ENCODE data around the gene RNF113B. TPM values are rescaled to one million over a fixed set of nuclear protein-coding genes. Genes with fewer than 3 reads are reported as not detected.

Gene RNF113B
- total RNA-seq, 6 experiments from 2014 or later, result not detected

DNA sequence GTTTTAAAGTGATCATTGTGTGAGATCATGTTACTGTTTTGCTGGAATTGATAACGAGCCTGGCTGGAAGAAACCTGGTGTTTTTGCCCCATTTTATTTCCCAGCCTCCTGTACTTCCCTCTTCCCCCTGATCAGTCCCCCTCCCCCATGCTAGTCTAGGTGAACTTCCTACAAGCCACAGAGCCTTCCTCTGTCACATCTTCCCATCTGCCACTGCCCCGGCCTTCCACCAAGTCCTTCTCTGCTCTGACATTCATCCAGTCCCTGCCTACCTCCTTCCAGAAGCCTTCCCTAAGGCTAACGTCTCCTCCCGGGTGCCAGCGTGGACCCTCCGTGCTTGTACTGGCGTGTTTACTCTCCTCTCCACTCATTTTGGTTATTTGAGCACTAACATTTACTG lies 19.9 kb downstream of the RNF113B start:
- Mint-ChIP-seq H3K36me3 (ENCODE audit: low read depth) (peaks cover 34% of the 10 kb centered on the region), H3K4me1 (ENCODE audit: low read depth) (peaks cover 63% of the 10 kb centered on the region), H3K4me3 (no peak overlapping the region), H3K27me3 (ENCODE audit: insufficient read depth) (no peaks in the 10 kb centered on the region), H3K27ac (peak overlapping the region; percentile 62), H3K9me3 (no peaks in the 10 kb centered on the region)
- no peak for DNase-seq
- TF ChIP-seq, protein P1, sequence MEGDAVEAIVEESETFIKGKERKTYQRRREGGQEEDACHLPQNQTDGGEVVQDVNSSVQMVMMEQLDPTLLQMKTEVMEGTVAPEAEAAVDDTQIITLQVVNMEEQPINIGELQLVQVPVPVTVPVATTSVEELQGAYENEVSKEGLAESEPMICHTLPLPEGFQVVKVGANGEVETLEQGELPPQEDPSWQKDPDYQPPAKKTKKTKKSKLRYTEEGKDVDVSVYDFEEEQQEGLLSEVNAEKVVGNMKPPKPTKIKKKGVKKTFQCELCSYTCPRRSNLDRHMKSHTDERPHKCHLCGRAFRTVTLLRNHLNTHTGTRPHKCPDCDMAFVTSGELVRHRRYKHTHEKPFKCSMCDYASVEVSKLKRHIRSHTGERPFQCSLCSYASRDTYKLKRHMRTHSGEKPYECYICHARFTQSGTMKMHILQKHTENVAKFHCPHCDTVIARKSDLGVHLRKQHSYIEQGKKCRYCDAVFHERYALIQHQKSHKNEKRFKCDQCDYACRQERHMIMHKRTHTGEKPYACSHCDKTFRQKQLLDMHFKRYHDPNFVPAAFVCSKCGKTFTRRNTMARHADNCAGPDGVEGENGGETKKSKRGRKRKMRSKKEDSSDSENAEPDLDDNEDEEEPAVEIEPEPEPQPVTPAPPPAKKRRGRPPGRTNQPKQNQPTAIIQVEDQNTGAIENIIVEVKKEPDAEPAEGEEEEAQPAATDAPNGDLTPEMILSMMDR (IDR thresholded peaks at IDR 0.05), result no peak

DNA sequence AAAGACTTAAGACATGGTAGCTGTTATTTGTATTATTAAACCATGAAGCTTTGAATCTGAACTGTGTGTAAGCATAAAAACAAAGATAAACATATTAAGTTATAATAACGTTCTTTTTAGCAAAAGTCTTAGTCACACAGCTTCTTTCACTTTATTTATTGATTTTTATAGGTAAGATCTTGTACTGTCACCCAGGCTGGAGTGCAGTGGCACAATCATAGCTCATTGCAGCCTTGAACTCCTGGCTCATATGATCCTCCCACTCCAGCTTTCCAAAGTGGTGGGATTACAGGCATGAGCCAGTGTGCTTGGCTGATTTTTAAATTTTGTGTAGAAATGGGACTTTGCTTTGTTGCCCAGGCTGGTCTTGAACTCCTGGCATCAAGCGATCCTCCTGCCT lies 20.8 kb downstream of the RNF113B start:
- H3K9me3 Mint-ChIP-seq, result no peaks in the 10 kb centered on the region
- TF ChIP-seq, protein P1 (IDR thresholded peaks at IDR 0.05), result no peak
- H3K36me3 Mint-ChIP-seq (ENCODE audit: low read depth), result peaks cover 25% of the 10 kb centered on the region
- no peak for DNase-seq
- H3K27ac Mint-ChIP-seq, result no peak overlapping the region
- H3K4me1 Mint-ChIP-seq (ENCODE audit: low read depth), result peaks cover 63% of the 10 kb centered on the region
- no peaks in the 10 kb centered on the region for H3K27me3 Mint-ChIP-seq (ENCODE audit: insufficient read depth)
- H3K4me3 Mint-ChIP-seq, result no peak overlapping the region

DNA sequence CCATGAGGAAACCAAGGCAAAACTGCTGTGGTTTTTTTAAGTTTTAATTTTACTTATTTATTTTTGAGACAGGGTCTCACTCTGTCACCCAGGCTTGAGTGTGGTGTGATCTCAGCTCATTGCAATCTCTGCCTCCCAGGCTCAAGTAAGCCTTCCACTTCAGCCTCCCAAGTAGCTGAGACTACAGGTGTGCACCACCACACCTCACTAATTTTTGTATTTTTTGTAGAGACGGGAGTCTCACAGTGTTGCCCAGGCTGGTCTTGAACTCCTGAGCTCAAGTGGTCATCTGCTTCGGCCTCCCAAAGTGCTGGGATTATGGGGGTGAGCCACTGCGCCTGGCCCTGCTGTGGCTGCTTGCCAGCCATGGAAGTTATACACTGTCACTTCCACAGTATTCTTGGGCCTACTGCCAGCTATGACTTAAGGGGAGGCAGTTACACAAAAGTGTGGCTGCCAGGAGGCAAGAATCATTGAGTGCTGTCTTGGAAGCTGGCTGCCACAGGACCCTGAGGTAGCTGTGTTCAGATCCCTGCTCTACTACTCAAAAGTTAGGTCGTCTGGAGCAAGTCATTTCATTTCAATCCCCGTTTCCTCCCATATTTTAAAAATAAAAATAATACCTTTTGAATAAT lies 21.5 kb downstream of the RNF113B start:
- Mint-ChIP-seq H3K27me3 (ENCODE audit: insufficient read depth) (no peaks in the 10 kb centered on the region), H3K27ac (peak overlapping the region; percentile 53; the same call in 1 of the 2 replicates), H3K9me3 (no peaks in the 10 kb centered on the region), H3K4me1 (ENCODE audit: low read depth) (peaks cover 67% of the 10 kb centered on the region), H3K36me3 (ENCODE audit: low read depth) (peaks cover 20% of the 10 kb centered on the region), H3K4me3 (no peak overlapping the region)
- peak; percentile 74 for DNase-seq
- TF ChIP-seq, protein P1 (IDR thresholded peaks at IDR 0.05), result no peak

DNA sequence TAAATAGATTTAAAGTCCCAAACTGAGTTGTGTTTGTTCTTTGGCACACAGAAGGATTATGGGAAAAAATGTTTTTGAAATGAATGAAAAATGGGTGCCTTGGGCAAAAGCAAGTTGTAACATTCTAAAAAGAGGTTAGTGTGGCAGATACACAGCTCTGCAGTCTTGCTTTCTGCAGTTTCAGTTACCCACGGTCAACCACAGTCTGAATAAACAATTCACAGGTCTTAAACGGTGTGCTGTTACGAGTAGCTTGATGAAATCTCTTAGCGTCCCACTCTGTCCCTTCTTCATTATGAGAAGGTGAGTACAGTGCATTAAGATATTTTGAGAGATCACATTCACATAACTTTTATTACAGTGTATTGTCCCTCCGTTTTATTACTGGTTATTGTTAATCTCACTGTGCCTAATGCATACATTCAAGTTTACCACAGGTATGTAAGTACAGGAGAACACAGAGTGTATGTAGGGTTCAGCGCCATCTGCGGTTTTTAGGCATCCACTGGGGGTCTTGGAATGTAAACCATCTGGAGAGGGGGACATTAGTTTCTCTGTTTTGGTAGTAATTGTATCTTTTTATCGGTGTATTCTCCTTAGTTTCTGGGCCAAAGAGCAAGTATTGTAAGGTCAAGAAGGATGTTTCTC lies 26.1 kb downstream of the RNF113B start:
- Mint-ChIP-seq H3K9me3 (no peaks in the 10 kb centered on the region), H3K4me3 (no peak overlapping the region), H3K27me3 (ENCODE audit: insufficient read depth) (no peaks in the 10 kb centered on the region; the same call in 1 of the 2 replicates), H3K4me1 (ENCODE audit: low read depth) (peaks cover 72% of the 10 kb centered on the region), H3K36me3 (ENCODE audit: low read depth) (peaks cover 20% of the 10 kb centered on the region), H3K27ac (no peak overlapping the region)
- TF ChIP-seq, protein P1 (IDR thresholded peaks at IDR 0.05), result no peak
- no peak for DNase-seq

DNA sequence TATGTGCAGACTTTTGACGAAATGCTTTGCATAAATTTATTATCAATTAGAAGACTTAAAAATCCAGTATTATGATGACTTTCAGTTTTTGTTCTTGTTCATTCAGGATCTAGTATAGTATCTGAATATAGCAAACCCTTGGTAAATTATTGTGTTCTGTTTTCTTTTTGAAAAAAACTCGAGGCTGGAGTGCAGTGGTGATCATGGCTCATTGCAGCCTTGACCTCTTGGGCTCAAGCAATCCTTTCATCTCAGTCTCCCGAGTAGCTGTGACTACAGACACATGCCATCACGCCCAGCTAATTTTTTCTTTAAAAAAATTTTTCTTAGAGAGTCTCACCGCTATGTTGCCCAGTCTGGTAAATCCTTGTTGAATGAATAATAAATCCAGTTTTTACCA lies 29.5 kb downstream of the RNF113B start:
- peaks cover 65% of the 10 kb centered on the region for H3K4me1 Mint-ChIP-seq (ENCODE audit: low read depth)
- H3K27me3 Mint-ChIP-seq (ENCODE audit: insufficient read depth), result no peaks in the 10 kb centered on the region; the same call in 1 of the 2 replicates
- H3K9me3 Mint-ChIP-seq, result no peaks in the 10 kb centered on the region
- TF ChIP-seq, protein P1 (IDR thresholded peaks at IDR 0.05), result peak; percentile 25; the same call in 1 of the 2 replicates
- no peak overlapping the region; the same call in 1 of the 2 replicates for H3K4me3 Mint-ChIP-seq
- no peak overlapping the region; the same call in 1 of the 2 replicates for H3K27ac Mint-ChIP-seq
- H3K36me3 Mint-ChIP-seq (ENCODE audit: low read depth), result peaks cover 12% of the 10 kb centered on the region
- DNase-seq, result peak; percentile 8
